Neural cell (in vitro differentiated cells): ENCODE results near the gene DAD1. TPM values are rescaled to one million over a fixed set of nuclear protein-coding genes. Genes with fewer than 3 reads are reported as not detected.

Experiments
- H2AFZ ChIP-seq: fragments of 200-600, 300-800 bp; sonication (generic), shearing (Covaris generic); 2 replicates; pipeline ENCODE4 v1.6.0; 2014; ENCODE audit warnings: low read depth, mild to moderate bottlenecking, antibody characterized with exemption, low read length, moderate library complexity
- H3F3A ChIP-seq: fragments of 200-600 bp; shearing (Covaris generic); 2 replicates; pipeline ENCODE4 v1.6.1; 2016; ENCODE audit warnings: mild to moderate bottlenecking, moderate library complexity, mixed read lengths, antibody characterized with exemption, low read length; ENCODE audit not compliant: insufficient read depth, poor library complexity, severe bottlenecking
- H3K27ac ChIP-seq: fragments of 200-600, 300-800 bp; sonication (generic), shearing (Covaris generic); 2 replicates; pipeline ENCODE4 v1.5.1; 2014; ENCODE audit warnings: mild to moderate bottlenecking, low read length, moderate library complexity
- H3K27me3 ChIP-seq: fragments of 300-800, 200-600 bp; sonication (generic), shearing (Covaris generic); 2 replicates; pipeline ENCODE4 v1.6.0; 2014; ENCODE audit warnings: mild to moderate bottlenecking, low read depth, low read length, moderate library complexity; ENCODE audit not compliant: insufficient read depth
- H3K36me3 ChIP-seq: fragments of 300-800, 200-600 bp; sonication (generic), shearing (Covaris generic); 2 replicates; pipeline ENCODE4 v1.5.1; 2014; ENCODE audit warnings: mild to moderate bottlenecking, antibody characterized with exemption, low read length, moderate library complexity; ENCODE audit not compliant: insufficient read depth
- H3K4me2 ChIP-seq: fragments of 300-800, 200-600 bp; sonication (generic), shearing (Covaris generic); 2 replicates; pipeline ENCODE4 v1.6.0; 2014; ENCODE audit warnings: mild to moderate bottlenecking, low read length
- H3K4me3 ChIP-seq: fragments of 300-800, 200-600 bp; sonication (generic), shearing (Covaris generic); 2 replicates; pipeline ENCODE4 v1.5.1; 2014; ENCODE audit warnings: mild to moderate bottlenecking, low read length, moderate library complexity
- H3K79me2 ChIP-seq: fragments of 200-600 bp; shearing (Covaris generic); replicated peaks from 2 replicates; pipeline ENCODE4 v1.6.0; 2014; ENCODE audit warnings: mild to moderate bottlenecking, low read length, moderate library complexity; ENCODE audit not compliant: insufficient read depth
- H3K9ac ChIP-seq: fragments of 300-800, 200-600 bp; sonication (generic), shearing (Covaris generic); 2 replicates; pipeline ENCODE4 v1.6.1; 2016; ENCODE audit warnings: mild to moderate bottlenecking, low read length, mixed read lengths
- H3K9me2 ChIP-seq: fragments of 200-600 bp; shearing (Covaris generic); 2 replicates; pipeline ENCODE4 v1.6.1; 2016; ENCODE audit warnings: mild to moderate bottlenecking, low read length, mixed read lengths; ENCODE audit not compliant: insufficient read depth
- H3K9me3 ChIP-seq: fragments of 200-600, 300-800 bp; sonication (generic), shearing (Covaris generic); 2 replicates; pipeline ENCODE4 v1.6.1; 2016; ENCODE audit warnings: mild to moderate bottlenecking, mixed run types, low read length, moderate library complexity, mixed read lengths
- H4K20me1 ChIP-seq: fragments of 200-600 bp; shearing (Covaris generic); 2 replicates; pipeline ENCODE4 v1.6.1; 2016; ENCODE audit warnings: mild to moderate bottlenecking, mixed run types; ENCODE audit not compliant: insufficient read depth
- CTCF ChIP-seq: fragments of 450-650 bp; IDR thresholded peaks from 2 replicates; pipeline ENCODE4 v1.5.1; 2014; ENCODE audit warnings: antibody characterized with exemption, mild to moderate bottlenecking, moderate library complexity; ENCODE audit not compliant: poor library complexity, severe bottlenecking
- EP300 ChIP-seq: fragments of 450-650 bp; conservative IDR thresholded peaks from 2 replicates; pipeline ENCODE4 v1.6.1; 2014; ENCODE audit warnings: antibody characterized with exemption, mild to moderate bottlenecking, moderate library complexity; ENCODE audit not compliant: poor library complexity, severe bottlenecking
- EZH2 ChIP-seq: fragments of 200-600, 300-800 bp; shearing (Covaris generic), sonication (generic); IDR thresholded peaks from 2 replicates; pipeline ENCODE4 v1.6.1; 2014; ENCODE audit warnings: antibody characterized with exemption, low read length, borderline replicate concordance, mild to moderate bottlenecking; ENCODE audit not compliant: insufficient read depth, poor library complexity, severe bottlenecking
- MXI1 ChIP-seq: fragments of 450-650 bp; conservative IDR thresholded peaks from 2 replicates; pipeline ENCODE4 v1.6.1; 2014; ENCODE audit warnings: antibody characterized with exemption, mild to moderate bottlenecking; ENCODE audit not compliant: poor library complexity, severe bottlenecking
- POLR2AphosphoS5 ChIP-seq: IDR thresholded peaks from 2 replicates; pipeline ENCODE4 v1.6.1; 2012
- RAD21 ChIP-seq: fragments of 450-650 bp; conservative IDR thresholded peaks from 2 replicates; pipeline ENCODE4 v1.6.1; 2014; ENCODE audit warnings: antibody characterized with exemption, mild to moderate bottlenecking, moderate library complexity
- REST ChIP-seq: IDR thresholded peaks from 2 replicates; pipeline ENCODE4 v1.6.1; 2012; ENCODE audit warnings: borderline replicate concordance
- SMC3 ChIP-seq: fragments of 450-650 bp; conservative IDR thresholded peaks from 2 replicates; pipeline ENCODE4 v1.6.1; 2014; ENCODE audit warnings: antibody characterized with exemption, mild to moderate bottlenecking, moderate library complexity; ENCODE audit not compliant: poor library complexity
- TAF1 ChIP-seq: IDR thresholded peaks from 2 replicates; pipeline ENCODE4 v1.6.1; 2012; ENCODE audit warnings: low read depth
- polyA plus RNA-seq: library from polyadenylated mRNA; depleted of rRNA; stranded (reverse); fragments of >200 nt; gene quantifications from 2 replicates; pipeline ENCODE4 v1.2.3, GENCODE V29; 2014

DAD1 gene
- polyA plus RNA-seq, 1 donor from 2014 or later: 369 TPM

- Histone ChIP-seq H4K20me1 (no peaks in the 10 kb centered on the region), H3F3A (no peaks in the 10 kb centered on the region), H3K79me2 (no peaks in the 10 kb centered on the region), H3K36me3 (no peaks in the 10 kb centered on the region), H3K9ac (no peak overlapping the region), H3K27ac (no peak overlapping the region), H2AFZ (no peak overlapping the region), H3K27me3 (no peaks in the 10 kb centered on the region), H3K9me2 (no peaks in the 10 kb centered on the region), H3K4me3 (no peak overlapping the region), H3K9me3 (no peaks in the 10 kb centered on the region), H3K4me2 (no peak overlapping the region)
- TF ChIP-seq EP300 (no peak), POLR2AphosphoS5 (no peak), REST (no peak), MXI1 (no peak), EZH2 (no peak), SMC3 (no peak), CTCF (no peak), TAF1 (no peak), RAD21 (no peak)
Measured at GRCh38 chr14:22564463-22564862, 24.6 kb downstream of the DAD1 start.

GRCh38 chr14:22563987-22564386 lies 25.0 kb downstream of the DAD1 start:
- no peaks in the 10 kb centered on the region for H3K27me3 ChIP-seq
- no peak overlapping the region for H2AFZ ChIP-seq
- no peak overlapping the region for H3K4me2 ChIP-seq
- no peaks in the 10 kb centered on the region for H3K9me3 ChIP-seq
- H3K79me2 ChIP-seq: no peaks in the 10 kb centered on the region
- H4K20me1 ChIP-seq: no peaks in the 10 kb centered on the region
- H3K4me3 ChIP-seq: no peak overlapping the region
- H3F3A ChIP-seq: no peaks in the 10 kb centered on the region
- H3K9ac ChIP-seq: no peak overlapping the region
- no peaks in the 10 kb centered on the region for H3K9me2 ChIP-seq
- no peaks in the 10 kb centered on the region for H3K36me3 ChIP-seq
- TF ChIP-seq EP300: no peak
- no peak for TF ChIP-seq EZH2
- no peak for TF ChIP-seq REST
- no peak for TF ChIP-seq POLR2AphosphoS5
- no peak for TF ChIP-seq SMC3
- TF ChIP-seq MXI1: no peak
- no peak for TF ChIP-seq RAD21
- no peak for TF ChIP-seq TAF1
- no peak for TF ChIP-seq CTCF
- no peak overlapping the region for H3K27ac ChIP-seq
